ENCODE data around the gene NLGN4X. TPM values are rescaled to one million over a fixed set of nuclear protein-coding genes. Genes with fewer than 3 reads are reported as not detected.

The NLGN4X gene
- polyA plus RNA-seq, 1 of the 3 experiments (the other 2 are of a cell fraction): 0.05 TPM

- TF ChIP-seq MEF2A (IDR thresholded peaks at IDR 0.05; ENCODE audit: borderline replicate concordance, low read depth) (no peak), POLR2AphosphoS5 (IDR thresholded peaks at IDR 0.05; ENCODE audit: low read depth, low read length) (no peak), ELF1 (IDR thresholded peaks at IDR 0.05) (no peak), RXRA (IDR thresholded peaks at IDR 0.05; ENCODE audit: borderline replicate concordance, low read depth) (no peak), CTCF (IDR thresholded peaks at IDR 0.05) (no peak), NRF1 (IDR thresholded peaks at IDR 0.05; ENCODE audit: low read depth, low read length) (no peak), EP300 (IDR thresholded peaks at IDR 0.05; ENCODE audit: borderline replicate concordance in 1 of 2, low read depth in 1 of 2, low read length in 1 of 2) (no peak), JUND (IDR thresholded peaks at IDR 0.05) (no peak), RCOR1 (IDR thresholded peaks at IDR 0.05; ENCODE audit: low read length) (no peak), MXI1 (IDR thresholded peaks at IDR 0.05; ENCODE audit: low read depth, low read length) (no peak), NFIC (IDR thresholded peaks at IDR 0.05; ENCODE audit: borderline replicate concordance) (no peak), RFX5 (IDR thresholded peaks at IDR 0.05; ENCODE audit: low read length) (no peak), SMC3 (IDR thresholded peaks at IDR 0.05; ENCODE audit: low read depth, low read length) (no peak), USF1 (IDR thresholded peaks at IDR 0.05; ENCODE audit: borderline replicate concordance, low read depth) (no peak), FOXM1 (IDR thresholded peaks at IDR 0.05; ENCODE audit: low read depth) (no peak), CHD2 (IDR thresholded peaks at IDR 0.05; ENCODE audit: low read length, partially characterized antibody) (no peak)
- TF ChIP-seq, protein P1, sequence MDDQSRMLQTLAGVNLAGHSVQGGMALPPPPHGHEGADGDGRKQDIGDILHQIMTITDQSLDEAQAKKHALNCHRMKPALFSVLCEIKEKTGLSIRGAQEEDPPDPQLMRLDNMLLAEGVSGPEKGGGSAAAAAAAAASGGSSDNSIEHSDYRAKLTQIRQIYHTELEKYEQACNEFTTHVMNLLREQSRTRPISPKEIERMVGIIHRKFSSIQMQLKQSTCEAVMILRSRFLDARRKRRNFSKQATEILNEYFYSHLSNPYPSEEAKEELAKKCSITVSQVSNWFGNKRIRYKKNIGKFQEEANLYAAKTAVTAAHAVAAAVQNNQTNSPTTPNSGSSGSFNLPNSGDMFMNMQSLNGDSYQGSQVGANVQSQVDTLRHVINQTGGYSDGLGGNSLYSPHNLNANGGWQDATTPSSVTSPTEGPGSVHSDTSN (IDR thresholded peaks at IDR 0.05): no peak
- no peaks in the 10 kb centered on the region for H4K20me1 ChIP-seq (ENCODE audit: insufficient read depth)
- H3K4me1 ChIP-seq (ENCODE audit: control insufficient read depth in 1 of 2, insufficient read depth in 2 of 2, low read depth in 1 of 2, low read length in 1 of 2): no peaks in the 10 kb centered on the region
- H3K79me2 ChIP-seq (ENCODE audit: insufficient read depth): no peaks in the 10 kb centered on the region
- H3K4me2 ChIP-seq: no peak overlapping the region
- H3K27me3 ChIP-seq (ENCODE audit: insufficient read depth): no peaks in the 10 kb centered on the region
- no peaks in the 10 kb centered on the region for H3K9me3 ChIP-seq
- DNase-seq: no peak
- POLR2A ChIA-PET: no interaction called here
- CTCF ChIA-PET: no interaction called here
- H3K4me3 ChIP-seq (ENCODE audit: low read depth in 2 of 2, low read length in 1 of 2): no peak overlapping the region
- no peak overlapping the region for H3K27ac ChIP-seq (ENCODE audit: low read depth in 2 of 2, low read length in 1 of 2)
- H3K36me3 ChIP-seq (replicated peaks in 1 of 2; ENCODE audit: control insufficient read depth in 1 of 2, insufficient read depth in 2 of 2, low read length in 1 of 2): no peaks in the 10 kb centered on the region
- no peaks in the 10 kb centered on the region for H3K9me2 ChIP-seq
- no peak overlapping the region for H2AFZ ChIP-seq (ENCODE audit: low read depth)
- 26% methylated on average over 2 of the region's 2 CpGs for WGBS (ENCODE audit: low lambda C conversion rate)
- no peaks in the 10 kb centered on the region for H3F3A ChIP-seq (replicated peaks; ENCODE audit: insufficient read depth)
- no peak overlapping the region for H3K9ac ChIP-seq
Observed at GRCh38 chrX:6012357-6012756, 216.3 kb downstream of the NLGN4X start.

- ChIA-PET CTCF (no interaction called here), POLR2A (no interaction called here)
- H3K9me3 ChIP-seq: no peaks in the 10 kb centered on the region
- H3K9ac ChIP-seq: no peak overlapping the region
- no peaks in the 10 kb centered on the region for H3F3A ChIP-seq (replicated peaks; ENCODE audit: insufficient read depth)
- H3K27ac ChIP-seq (ENCODE audit: low read depth in 2 of 2, low read length in 1 of 2): no peak overlapping the region
- no peak overlapping the region for H2AFZ ChIP-seq (ENCODE audit: low read depth)
- no peaks in the 10 kb centered on the region for H3K27me3 ChIP-seq (ENCODE audit: insufficient read depth)
- no peaks in the 10 kb centered on the region for H3K36me3 ChIP-seq (replicated peaks in 1 of 2; ENCODE audit: control insufficient read depth in 1 of 2, insufficient read depth in 2 of 2, low read length in 1 of 2)
- no peaks in the 10 kb centered on the region for H4K20me1 ChIP-seq (ENCODE audit: insufficient read depth)
- no peak overlapping the region for H3K4me3 ChIP-seq (ENCODE audit: low read depth in 2 of 2, low read length in 1 of 2)
- no peak for DNase-seq
- H3K9me2 ChIP-seq: no peaks in the 10 kb centered on the region
- no peaks in the 10 kb centered on the region for H3K79me2 ChIP-seq (ENCODE audit: insufficient read depth)
- peaks cover 0 to 5% of the 10 kb centered on the region in 2 experiments; a peak in 1 of 4 replicates for H3K4me1 ChIP-seq (ENCODE audit: control insufficient read depth in 1 of 2, insufficient read depth in 2 of 2, low read depth in 1 of 2, low read length in 1 of 2)
- no peak overlapping the region for H3K4me2 ChIP-seq
- TF ChIP-seq, protein P1 (IDR thresholded peaks at IDR 0.05): no peak
- TF ChIP-seq EP300 (IDR thresholded peaks at IDR 0.05; ENCODE audit: borderline replicate concordance in 1 of 2, low read depth in 1 of 2, low read length in 1 of 2): no peak
- TF ChIP-seq SIN3A (IDR thresholded peaks at IDR 0.05; ENCODE audit: borderline replicate concordance, low read depth, low read length): no peak
- TF ChIP-seq RAD21 (IDR thresholded peaks at IDR 0.05; ENCODE audit: low read length): no peak
- no peak for TF ChIP-seq RFX5 (IDR thresholded peaks at IDR 0.05; ENCODE audit: low read length)
- TF ChIP-seq TEAD4 (IDR thresholded peaks at IDR 0.05; ENCODE audit: borderline replicate concordance, insufficient read depth): no peak
- no peak for TF ChIP-seq NFIC (IDR thresholded peaks at IDR 0.05; ENCODE audit: borderline replicate concordance)
- no peak for TF ChIP-seq JUND (IDR thresholded peaks at IDR 0.05)
- TF ChIP-seq CTCF (IDR thresholded peaks at IDR 0.05): no peak
- TF ChIP-seq FOXM1 (IDR thresholded peaks at IDR 0.05; ENCODE audit: low read depth): no peak
- no peak for TF ChIP-seq CHD2 (IDR thresholded peaks at IDR 0.05; ENCODE audit: low read length, partially characterized antibody)
- TF ChIP-seq IRF3 (IDR thresholded peaks at IDR 0.05; ENCODE audit: low read depth, low read length): no peak
Observed at GRCh38 chrX:6005856-6006255, 222.8 kb downstream of the NLGN4X start.

Data from SK-N-SH (cell line).